ENCODE data around the gene FHOD3.

DNA sequence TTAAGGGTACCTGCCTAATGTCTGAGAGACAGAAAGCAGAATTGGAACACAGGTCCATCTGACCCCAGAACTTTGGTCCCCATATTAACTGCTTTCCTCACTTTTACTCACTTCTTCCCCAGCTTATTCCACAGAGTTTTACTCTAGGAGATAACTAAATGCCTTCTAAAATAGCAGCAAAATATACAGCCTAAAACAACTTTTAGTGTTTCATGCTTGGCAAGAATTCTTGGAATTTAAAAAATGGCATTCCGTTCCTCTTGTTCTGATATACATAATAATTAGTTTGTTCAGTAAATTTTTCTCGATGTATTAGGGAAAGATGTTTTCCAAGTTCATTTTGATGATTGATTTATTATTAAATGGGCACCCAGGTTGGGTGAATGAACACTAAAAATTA, 151.9 kb downstream of the FHOD3 start:
- no peak for TF ChIP-seq POLR2AphosphoS5 (IDR thresholded peaks at IDR 0.05; ENCODE audit: low read depth, low read length)
- TF ChIP-seq REST (IDR thresholded peaks at IDR 0.05; ENCODE audit: insufficient read depth in 1 of 2, low read depth in 2 of 2, low read length in 2 of 2) = no peak
- TF ChIP-seq TAF1 (IDR thresholded peaks at IDR 0.05; ENCODE audit: borderline replicate concordance, insufficient read depth, low read length) = no peak
- TF ChIP-seq SIN3A (IDR thresholded peaks at IDR 0.05; ENCODE audit: borderline replicate concordance, insufficient read depth, low read length) = no peak

All from PFSK-1 (cell line).